HG03342 (cell line): ENCODE measurements around the gene POT1.

Source experiments
- ATAC-seq: cut with Tn5 transposase; IDR thresholded peaks from one replicate; pipeline ENCODE4 v1.9.1; 2021; ENCODE audit warnings: mild to moderate bottlenecking, moderate library complexity; ENCODE audit not compliant: unreplicated experiment

Gene POT1

DNA sequence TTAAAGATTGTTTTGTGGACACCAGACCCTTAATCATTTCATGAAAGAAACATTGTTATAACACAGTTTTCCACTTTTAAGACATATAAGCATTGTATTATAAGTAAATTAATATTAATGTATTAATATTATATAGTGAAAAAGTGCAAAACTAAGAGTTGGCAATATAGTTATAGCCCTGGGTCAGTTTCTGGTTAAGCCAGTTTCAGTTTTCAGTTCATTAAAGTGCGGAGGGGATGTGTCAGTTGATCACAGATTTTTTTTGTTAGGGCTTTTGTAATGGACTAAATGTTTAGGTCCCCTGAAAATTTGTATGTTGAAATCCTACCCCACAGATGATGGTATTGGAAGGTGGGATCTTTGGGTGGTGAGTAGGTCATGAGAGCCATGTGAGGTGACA, 118.3 kb downstream of the POT1 start:
- ATAC-seq: no peak

DNA sequence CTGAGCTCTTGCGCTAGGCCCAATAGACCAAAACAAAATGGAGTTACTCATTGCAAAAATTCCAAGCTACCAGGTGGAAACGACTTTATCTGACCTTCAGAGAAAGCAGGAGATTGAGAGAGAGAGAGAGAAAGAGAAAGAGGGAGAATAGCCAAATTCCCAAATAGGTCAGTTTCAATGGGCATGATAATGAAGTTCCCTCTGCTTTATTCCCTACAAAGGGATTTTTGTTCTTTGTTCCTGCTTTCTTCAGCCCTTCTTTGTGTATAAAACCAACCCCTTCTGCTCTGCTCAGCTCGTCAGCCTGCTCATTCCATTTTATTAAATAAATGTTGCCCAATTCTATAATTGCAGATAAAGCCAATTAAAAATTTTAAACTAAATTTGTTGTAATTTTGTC, 119.0 kb downstream of the POT1 start:
- no peak for ATAC-seq

DNA sequence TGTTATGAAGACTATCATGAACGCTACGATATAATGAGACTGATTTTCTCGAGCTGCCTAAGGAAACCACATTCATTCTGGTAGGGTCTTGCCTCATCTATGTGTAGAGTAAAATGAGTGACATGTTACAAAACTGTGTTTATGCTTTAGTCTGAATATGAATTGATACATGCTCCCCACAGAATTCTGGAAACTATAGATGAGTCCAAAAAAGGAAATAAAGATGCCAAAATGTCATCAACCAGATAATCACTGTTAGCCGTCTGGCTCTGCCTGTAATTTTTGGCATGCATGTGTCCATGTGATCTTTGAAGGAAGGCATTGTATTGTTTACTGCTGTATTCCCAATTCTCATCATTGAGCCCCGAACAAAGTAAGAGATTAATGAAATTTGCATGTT, 121.4 kb downstream of the POT1 start:
- no peak for ATAC-seq

DNA sequence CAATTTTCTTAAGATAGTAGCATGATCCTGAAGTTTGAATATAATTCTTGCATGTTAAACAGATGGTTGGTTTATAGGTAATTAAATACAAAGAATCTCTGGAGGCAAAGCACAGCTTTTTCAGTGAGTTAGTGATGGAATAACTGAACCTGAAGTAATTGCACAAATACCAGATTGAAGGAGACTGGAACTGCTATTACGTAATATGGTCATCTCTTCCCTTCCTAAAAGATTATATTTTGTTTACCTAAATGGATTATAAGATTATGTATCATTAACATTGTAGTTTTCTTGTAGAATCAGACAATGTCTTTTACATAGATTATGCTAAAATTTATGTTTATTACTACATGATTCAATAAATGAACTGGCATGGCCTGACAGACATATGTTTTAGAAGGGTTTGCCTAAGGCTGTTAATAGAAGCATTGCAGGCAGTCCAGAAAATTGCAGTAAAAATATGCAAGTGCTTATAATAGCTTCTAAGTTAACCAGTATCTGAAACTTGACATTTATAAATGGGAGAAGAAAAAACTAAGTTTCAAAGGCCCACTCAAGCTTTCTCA, 128.2 kb downstream of the POT1 start:
- no peak for ATAC-seq

DNA sequence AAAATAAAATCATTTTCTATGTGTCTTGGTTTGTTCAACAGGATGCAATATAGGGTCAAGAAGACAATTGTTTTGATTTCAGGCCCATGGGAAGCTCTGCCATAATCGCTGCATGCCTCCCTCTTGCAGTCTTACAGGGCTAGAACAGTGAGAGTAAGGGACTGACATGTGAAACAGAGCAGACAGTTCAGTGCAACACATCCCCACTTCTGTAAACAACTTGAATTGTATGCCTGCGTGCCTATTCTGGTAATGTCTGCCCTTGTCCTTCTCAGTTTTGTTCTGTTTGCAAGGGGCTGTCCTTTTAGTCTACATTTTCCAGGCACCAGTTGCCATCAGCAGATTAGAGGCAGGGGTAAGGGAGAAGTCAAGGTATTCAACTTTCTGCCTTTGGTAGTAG, 129.2 kb downstream of the POT1 start:
- ATAC-seq: no peak

DNA sequence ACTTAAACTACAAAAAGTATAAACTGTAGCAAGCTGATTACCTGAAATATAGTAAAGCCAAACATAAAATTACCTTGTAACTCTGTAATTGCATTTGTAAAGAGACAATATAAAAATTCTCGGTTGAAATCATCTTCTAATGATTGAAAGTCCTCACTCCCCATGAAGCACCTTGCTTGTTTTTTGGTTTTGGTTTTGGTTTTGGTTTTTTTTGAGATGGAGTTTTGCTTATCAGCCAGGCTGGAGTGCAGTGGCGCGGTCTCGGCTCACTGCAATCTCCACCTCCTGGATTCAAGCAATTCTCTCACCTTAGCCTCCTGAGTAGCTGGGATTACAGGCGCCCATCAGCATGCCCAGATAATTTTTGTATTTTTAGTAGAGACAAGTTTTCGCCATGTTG, 130.2 kb downstream of the POT1 start:
- no peak for ATAC-seq

DNA sequence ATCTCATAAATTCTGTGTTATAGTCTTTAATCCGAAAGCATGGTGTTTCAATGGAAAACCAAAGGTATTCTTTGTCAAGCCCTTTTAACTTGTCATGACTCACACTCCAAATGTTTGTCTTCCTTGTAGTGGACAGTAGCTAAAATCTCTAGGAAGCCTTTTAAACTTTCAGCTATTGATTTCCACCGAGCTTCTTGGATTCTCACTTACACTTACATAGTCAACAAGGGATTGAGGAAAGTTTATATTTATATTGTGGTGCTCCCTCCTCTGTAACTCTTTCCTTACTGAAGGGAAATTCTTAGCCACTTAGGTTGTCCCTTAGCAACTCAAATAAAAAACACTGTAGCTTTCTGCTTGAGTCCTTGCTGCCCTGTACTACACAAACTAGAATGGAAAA, 132.9 kb downstream of the POT1 start:
- no peak for ATAC-seq

DNA sequence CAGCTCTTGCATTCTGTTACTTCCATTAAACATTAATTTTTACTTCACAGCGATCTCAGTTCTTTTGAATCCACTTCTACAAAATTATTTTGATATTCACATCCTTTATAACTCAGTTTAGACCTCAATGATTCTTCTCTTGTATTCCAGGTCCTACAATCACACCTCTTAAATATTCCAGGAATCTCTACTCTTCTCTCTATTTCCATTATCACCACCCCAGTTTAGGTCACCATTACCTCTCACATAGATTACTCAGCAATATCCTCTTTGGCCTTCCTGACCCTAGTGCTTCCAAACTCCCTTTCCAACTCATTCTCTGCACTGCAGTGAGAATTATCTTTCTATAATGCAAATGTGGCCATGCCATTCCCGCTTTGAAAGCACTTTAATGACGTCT, 136.9 kb downstream of the POT1 start:
- no peak for ATAC-seq

DNA sequence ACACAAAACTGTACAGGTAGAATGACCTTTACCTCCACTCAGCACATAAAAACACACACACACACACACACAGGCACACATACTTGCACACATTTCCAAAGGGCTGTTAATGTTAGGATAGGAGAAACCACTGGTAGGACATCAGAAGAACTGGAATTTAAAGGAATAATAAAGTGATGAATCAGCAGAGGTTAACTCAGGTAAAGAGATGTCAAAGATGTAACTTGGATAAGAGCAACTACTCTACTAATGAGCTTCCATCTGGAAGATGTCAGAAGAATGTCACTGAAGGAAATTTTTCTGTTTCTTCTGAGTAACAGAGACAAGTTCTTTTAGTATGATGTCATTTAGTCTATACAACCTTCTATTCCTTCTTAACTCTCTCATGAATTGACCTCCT, 137.6 kb downstream of the POT1 start:
- no peak for ATAC-seq

DNA sequence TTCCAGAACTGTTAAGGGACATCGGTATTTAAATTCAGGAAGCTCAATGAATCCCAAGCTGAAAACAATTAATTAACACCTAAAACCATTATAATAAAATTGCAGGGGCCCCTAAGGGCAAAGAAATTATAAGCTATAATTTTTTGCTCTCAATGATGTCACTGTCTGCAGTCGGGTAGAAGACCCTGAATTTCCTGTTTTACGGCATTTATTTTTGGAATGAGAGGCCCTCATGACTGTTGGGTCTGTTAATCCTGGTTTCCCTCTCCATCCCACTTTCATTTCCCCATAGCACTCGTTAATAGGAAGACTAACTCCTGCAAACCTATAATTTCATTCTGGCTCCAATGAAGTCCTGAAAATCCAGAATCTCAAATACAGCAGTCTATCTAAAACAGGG, 138.2 kb downstream of the POT1 start:
- no peak for ATAC-seq

DNA sequence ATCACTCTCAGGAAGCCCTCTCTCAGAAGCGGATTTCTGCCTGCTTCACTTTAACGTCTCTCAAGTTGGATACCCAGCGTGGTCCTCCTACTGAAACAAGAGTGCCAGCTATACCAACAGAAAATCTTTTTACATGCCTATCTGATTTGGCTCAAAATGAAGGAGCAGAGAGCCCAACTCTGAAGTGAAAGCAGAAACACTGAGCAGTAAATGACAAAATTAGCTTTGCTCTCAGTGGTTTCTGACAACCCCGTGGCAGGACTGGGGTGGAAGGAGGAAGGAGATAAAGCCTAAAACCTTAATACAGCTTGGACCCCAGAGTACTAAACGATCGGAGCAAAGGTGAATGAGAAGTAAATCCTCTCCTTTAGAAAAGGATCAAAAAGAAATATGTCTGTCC, 139.0 kb downstream of the POT1 start:
- ATAC-seq: no peak

DNA sequence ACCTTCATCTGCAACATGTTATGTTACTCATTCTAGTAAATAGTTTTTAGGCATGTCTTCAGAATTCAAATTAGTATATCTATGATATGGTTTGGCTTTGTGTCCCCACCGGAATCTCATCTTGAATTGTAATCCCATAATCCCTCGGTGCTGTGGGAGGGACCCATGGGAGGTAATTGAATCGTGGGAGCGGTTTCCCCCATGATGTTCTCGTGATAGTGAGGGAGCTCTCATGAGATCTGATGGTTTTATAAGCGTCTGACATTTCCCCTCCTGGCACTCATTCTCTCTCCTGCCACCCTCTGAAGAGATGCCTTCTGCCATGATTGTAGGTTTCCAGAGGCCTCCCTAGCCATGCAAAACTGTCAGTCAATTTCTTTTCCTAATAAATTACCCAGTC, 143.6 kb downstream of the POT1 start:
- ATAC-seq: no peak

DNA sequence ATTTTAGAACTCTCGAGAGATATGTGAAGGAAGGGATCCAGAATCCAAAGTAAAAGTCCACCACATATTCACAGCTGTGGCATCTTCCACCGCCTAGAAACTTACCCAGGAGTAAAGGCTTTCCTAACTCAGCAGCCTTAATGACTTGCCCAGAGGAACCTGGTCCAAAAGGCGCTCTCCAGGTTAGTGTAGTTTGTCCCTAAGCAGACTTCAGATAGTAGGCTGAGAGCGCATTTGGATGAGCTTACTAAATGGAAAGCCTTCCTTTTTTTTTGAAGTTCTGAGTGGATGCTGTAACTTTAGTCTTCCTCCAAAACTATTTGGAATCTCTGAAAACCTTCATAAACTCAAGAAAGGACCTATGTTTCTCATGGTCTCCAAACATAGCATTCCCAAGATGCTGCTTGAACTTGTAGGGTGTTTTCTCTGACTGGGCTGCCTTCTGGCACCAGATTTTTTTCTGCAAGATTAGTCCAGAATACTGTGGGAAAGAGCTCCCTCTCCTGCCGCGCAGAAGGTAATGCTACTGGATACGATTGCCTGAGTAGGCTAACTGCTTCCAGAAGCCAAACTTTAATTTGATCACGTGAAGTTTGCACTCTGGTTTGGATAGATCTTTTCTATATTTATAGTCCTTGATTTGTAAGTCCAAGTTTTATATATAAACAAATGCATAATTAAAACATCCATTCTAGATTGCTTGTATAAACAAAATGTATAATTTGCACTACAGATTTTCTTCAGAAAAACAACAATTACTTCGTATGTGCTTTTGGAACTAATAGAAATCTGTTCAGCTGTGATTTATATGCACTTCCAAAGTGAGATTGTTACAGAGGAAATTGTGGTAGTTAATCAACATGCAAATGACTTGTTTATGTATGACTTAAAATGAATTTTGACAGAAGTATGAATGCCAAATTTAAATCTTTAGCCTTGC, 144.5 kb downstream of the POT1 start:
- peak; percentile 92 for ATAC-seq

DNA sequence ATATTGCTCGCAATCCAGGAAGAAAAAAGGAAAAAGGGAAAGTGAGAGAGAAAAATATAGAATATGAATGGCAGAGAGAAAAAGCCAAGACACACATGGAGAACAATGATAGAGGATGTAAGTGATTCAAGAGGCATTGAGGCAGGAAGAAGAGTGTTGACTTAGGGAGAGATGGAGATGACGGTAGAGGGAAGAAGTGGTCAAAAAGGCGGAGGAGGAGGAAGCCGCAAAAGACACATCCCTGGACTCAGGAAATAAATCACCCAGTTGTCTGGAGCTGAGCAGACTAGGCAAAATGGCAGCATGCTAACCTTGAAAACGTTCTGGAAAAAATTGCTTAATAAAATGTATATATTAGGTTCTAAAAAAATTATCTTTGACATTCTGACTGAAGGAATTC, 146.4 kb downstream of the POT1 start:
- ATAC-seq: no peak

DNA sequence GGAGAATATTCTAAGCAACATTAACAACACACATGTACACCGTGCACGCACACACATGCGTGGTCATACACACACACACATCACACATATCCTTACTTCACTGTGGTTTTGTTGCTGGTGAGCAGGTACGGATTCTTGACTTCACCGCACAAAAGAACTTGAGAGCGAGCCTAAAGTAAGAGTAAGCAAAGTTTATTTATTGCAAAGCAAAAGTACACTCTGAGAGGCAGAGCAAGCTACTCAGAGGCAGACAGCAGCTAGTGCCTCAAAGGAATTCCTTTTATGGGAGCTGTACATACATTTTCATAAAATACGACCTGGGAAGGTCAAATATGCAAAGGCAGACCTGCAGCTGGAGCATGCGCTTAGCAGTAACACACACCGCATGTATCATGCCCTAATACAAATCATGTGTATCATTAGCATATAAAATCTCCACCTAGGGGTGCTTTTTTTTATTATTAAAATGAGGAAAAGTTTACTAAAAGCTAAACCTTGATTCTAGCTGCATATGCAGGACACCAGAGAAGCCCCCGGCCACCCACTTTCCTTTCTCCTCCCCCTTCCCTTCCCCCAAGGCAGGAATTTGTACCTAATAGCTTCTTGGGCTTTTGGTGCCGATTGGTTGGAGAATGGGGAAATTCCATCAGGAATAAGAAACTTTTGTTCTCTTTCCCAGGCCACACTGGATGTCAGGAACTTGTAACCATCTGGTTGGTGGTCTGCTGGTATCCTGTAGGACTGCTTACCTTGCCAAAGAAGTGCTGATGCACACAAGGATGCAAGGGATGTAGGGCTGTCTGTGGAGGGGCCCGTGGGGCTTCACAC, 147.5 kb downstream of the POT1 start:
- ATAC-seq: no peak

DNA sequence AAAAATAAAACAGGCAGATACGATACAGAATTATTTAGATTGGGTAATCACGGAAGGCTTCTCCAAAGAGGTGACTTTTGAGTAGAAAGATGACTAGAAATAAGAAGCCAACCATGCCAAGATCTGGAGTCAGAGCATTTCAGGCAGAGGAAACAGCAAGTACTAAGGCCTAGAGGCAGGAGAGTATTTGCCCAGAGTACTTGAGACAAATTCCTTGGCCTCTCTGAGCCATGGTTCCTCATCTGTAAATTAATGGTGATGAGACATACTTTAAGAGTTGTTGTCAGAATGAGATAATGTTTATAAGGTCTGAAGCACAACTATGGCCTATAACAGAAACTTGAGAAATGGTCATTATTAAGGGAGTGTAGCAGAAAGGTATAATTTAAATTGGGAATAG, 148.2 kb downstream of the POT1 start:
- no peak for ATAC-seq

DNA sequence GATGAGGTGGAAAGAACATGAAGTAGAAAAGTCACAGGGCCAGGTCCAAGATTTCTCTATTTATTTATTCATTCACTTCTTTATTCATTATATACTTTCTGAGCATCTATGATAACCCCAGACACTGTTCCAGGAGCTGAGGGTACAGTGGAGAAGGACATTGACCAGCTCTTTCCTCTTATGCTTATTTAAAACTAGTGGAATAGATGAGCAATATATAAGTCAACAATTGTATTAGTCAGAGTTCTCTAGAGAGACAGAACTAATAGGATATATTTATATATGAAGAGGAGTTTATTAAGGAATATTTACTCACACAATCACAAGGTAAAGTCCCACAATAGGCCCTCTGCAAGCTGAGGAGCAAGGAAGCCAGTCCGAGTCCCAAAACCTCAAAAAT, 149.0 kb downstream of the POT1 start:
- ATAC-seq: no peak

DNA sequence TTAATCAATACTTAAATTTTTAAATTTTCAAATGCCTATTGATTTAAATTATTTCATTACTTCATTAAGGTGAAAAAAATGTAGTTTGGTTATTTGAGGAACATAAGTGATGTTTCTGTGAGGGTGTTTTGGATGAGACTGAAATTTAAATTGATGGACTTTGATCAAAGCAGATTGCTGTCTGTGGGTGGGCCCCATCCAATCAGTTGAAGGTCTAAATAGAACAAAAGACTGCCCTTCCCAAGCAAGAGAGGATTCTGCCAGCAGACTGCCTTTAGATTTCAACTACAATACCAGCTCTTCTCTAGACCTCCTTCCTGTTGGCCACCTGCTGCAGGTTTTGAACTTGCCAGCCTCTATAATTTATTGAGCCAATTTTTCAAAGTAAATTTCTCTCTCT, 149.6 kb downstream of the POT1 start:
- ATAC-seq: no peak

DNA sequence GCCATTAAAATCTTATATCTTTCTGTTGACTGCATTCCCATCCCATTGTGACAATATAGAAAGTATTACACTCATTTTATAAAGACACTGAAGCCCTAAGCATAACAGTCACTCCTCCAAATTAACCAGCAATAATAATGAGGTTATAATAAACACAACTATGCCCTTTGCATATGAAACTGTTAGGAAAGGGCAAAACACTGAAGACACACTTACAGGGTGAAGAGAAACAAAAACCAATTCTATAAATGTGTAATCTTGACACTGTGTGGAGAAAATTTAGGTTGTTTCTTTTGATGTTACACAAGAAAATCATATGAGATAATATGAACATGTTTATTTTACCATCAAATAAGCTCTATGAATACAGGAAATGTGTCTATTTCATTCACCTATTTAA, 150.0 kb downstream of the POT1 start:
- ATAC-seq: no peak

DNA sequence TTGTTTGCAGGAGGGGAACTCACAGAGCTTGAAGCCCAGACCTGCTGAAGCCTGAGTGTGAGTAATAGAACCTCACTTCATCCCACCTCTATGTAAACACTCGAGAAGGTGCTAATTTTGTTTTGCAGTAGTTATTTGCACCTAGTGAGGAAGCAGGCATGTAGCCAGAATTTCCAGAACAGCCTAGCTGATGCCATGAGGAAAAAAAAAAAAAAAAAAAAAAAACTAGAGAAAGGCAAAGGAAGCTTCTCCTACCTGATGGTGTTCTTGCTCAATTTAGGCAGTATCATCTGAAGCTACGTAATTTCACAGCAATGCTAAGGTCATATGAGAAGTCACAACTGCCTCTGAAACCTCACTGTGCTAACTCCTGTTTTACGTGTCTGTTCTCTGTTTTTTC, 150.4 kb downstream of the POT1 start:
- ATAC-seq: no peak

DNA sequence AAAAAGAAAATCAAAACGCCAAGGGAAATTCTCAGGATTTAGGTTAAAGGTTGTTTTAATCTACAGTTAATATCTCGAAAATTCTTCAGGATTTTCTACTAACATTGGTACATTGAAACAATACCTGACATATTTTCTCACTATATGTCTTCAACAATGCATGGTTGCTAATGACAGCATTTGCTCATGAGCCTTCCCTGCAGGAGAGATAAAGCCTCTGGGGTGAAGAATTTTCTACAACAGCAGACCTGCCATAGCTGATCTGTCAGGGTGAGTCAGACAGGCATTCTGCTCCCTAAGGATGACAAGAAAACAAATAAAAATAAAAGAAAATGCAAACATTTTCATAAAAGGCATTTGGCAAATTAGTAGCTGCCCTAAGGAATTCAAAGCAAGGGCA, 152.4 kb downstream of the POT1 start:
- ATAC-seq: no peak

DNA sequence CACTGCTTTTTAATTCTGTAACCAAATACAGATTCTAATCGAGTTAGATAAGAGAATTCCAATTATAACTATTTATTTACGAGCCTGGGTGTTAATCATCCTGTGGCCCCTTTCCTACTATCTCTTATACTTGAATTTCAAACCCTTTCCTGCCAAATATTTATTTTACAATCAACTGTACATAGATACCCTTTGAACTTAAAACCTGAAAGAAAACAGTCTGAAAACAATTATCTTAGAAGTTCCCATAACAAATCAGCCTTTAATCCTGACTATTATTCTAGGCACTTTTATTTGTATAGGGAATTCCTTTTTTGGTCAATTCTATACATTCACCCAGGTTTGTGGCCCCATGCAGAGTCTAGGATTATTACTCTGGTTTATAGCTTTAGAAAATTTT, 153.5 kb downstream of the POT1 start:
- ATAC-seq: no peak
